Measurements from ENCODE around the gene GTF2E1.

GTF2E1 gene

DNA sequence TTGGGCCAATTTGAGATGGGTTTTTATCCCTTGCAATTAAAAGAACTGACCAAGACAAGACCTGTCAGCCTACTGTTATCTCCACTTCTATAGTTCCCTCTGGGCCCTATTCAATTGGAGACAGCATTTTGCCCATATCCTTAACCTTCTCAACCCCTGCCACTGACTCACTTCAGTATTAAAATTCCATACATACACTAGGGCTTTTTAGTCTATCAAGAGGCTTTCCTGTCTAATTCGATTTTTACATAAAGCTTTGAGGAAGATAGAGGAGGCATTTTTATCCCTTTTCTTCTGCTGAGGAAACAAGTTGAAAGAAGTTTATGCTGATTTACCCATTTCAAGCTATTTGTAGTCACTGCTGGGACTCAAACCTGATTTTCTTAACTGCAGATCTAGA is 51.1 kb downstream of the GTF2E1 start:
- no peak for TF ChIP-seq CEBPB (IDR thresholded peaks at IDR 0.05)

DNA sequence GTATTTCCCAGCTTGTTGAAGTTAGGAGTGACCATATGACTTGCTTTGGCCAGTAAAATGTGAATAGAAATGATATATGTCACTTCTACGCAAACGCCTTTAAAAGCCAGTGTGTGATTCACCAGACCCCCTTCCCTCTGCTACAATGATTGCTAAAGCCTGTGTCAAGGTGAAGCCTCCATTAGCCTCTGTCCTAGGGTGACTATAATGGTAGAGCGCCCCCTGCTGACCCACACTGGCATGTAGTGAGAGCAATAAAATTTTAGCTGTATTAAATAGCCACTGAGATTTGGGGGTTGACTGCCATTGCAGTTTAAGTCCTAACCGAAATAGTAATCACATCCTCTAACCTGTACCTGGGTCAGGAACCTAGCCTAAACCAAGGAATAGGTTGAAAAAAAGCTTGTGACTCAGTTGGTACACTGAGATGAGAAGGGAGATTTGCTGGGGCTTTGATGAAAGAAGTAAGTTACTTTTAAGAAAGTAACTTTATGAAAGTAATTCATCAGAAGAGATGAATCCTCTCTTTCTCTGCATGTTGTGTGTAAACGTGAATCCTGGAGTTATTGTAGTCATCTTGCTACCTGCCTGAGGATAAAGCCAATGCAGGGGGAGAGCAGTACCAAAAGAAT is 52.6 kb downstream of the GTF2E1 start:
- TF ChIP-seq ZBTB7A (IDR thresholded peaks at IDR 0.05; ENCODE audit: low read depth) (no peak), FOXM1 (IDR thresholded peaks at IDR 0.05; ENCODE audit: borderline replicate concordance, low read depth) (no peak), TCF12 (IDR thresholded peaks at IDR 0.05; ENCODE audit: low read depth) (no peak), RAD21 (IDR thresholded peaks at IDR 0.05; ENCODE audit: low read depth) (peak; percentile 87), YY1 (IDR thresholded peaks at IDR 0.05; ENCODE audit: low read depth) (0 out of 2 replicates have a peak, but pooled peaks have one; percentile 35), TAF1 (IDR thresholded peaks at IDR 0.05; ENCODE audit: low read depth) (no peak), TEAD4 (IDR thresholded peaks at IDR 0.05) (0 out of 2 replicates have a peak, but pooled peaks have one; percentile 3), EGR1 (IDR thresholded peaks at IDR 0.05) (no peak), CEBPB (IDR thresholded peaks at IDR 0.05) (no peak)
- TF ChIP-seq, protein P1, sequence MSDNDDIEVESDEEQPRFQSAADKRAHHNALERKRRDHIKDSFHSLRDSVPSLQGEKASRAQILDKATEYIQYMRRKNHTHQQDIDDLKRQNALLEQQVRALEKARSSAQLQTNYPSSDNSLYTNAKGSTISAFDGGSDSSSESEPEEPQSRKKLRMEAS (IDR thresholded peaks at IDR 0.05): no peak
- TF ChIP-seq, protein P2, sequence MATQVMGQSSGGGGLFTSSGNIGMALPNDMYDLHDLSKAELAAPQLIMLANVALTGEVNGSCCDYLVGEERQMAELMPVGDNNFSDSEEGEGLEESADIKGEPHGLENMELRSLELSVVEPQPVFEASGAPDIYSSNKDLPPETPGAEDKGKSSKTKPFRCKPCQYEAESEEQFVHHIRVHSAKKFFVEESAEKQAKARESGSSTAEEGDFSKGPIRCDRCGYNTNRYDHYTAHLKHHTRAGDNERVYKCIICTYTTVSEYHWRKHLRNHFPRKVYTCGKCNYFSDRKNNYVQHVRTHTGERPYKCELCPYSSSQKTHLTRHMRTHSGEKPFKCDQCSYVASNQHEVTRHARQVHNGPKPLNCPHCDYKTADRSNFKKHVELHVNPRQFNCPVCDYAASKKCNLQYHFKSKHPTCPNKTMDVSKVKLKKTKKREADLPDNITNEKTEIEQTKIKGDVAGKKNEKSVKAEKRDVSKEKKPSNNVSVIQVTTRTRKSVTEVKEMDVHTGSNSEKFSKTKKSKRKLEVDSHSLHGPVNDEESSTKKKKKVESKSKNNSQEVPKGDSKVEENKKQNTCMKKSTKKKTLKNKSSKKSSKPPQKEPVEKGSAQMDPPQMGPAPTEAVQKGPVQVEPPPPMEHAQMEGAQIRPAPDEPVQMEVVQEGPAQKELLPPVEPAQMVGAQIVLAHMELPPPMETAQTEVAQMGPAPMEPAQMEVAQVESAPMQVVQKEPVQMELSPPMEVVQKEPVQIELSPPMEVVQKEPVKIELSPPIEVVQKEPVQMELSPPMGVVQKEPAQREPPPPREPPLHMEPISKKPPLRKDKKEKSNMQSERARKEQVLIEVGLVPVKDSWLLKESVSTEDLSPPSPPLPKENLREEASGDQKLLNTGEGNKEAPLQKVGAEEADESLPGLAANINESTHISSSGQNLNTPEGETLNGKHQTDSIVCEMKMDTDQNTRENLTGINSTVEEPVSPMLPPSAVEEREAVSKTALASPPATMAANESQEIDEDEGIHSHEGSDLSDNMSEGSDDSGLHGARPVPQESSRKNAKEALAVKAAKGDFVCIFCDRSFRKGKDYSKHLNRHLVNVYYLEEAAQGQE (IDR thresholded peaks at IDR 0.05; ENCODE audit: low read depth): no peak
- TF ChIP-seq, protein P3, sequence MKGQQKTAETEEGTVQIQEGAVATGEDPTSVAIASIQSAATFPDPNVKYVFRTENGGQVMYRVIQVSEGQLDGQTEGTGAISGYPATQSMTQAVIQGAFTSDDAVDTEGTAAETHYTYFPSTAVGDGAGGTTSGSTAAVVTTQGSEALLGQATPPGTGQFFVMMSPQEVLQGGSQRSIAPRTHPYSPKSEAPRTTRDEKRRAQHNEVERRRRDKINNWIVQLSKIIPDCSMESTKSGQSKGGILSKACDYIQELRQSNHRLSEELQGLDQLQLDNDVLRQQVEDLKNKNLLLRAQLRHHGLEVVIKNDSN (IDR thresholded peaks at IDR 0.05): no peak

DNA sequence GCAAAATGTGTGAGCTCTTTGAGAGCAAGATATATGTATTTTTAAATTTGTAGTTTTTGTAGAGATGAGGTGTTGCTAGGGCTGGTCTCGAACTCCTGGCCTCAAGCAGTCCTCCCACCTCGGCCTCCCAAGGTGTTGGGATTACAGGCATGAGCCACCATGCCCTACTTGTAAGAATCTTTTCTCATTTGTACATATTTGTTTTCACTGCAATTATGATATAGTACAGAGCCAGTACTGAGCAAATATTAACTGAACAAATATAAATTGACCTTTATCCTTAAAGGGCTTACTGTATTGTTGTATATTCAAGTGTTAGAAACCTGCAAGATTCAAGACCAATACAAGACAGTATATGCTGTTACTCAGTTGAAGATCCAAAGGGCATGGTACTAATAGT is 53.4 kb downstream of the GTF2E1 start:
- TF ChIP-seq CREB1 (IDR thresholded peaks at IDR 0.05; ENCODE audit: low read depth) (no peak), ZBTB7A (IDR thresholded peaks at IDR 0.05; ENCODE audit: low read depth) (no peak), EGR1 (IDR thresholded peaks at IDR 0.05) (no peak), YY1 (IDR thresholded peaks at IDR 0.05; ENCODE audit: low read depth) (no peak), TCF12 (IDR thresholded peaks at IDR 0.05; ENCODE audit: low read depth) (no peak)
- TF ChIP-seq, protein P3 (IDR thresholded peaks at IDR 0.05): no peak

DNA sequence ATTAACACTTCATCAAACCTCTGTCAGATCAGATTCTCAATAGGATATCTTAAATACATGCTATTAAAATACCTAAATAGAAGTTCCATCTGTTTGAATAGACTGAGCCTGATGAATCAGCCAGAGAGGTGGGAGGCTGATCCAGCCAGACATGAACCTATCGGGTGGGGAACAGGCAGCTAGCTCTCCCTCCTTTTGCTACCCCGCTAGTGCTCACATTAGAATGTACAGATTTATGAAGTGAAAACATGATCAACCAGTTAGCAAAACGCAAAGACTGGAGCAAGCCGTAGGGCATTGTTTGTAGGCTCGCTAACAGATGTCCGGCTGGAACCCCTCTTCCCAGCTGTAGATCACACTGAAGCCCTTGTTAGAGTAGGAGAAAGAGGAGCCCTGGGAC is 54.4 kb downstream of the GTF2E1 start:
- TF ChIP-seq TEAD4 (IDR thresholded peaks at IDR 0.05) (no peak), CEBPB (IDR thresholded peaks at IDR 0.05) (no peak), NFIC (IDR thresholded peaks at IDR 0.05) (no peak), FOXM1 (IDR thresholded peaks at IDR 0.05; ENCODE audit: borderline replicate concordance, low read depth) (no peak), CREB1 (IDR thresholded peaks at IDR 0.05; ENCODE audit: low read depth) (no peak), EGR1 (IDR thresholded peaks at IDR 0.05) (no peak), RAD21 (IDR thresholded peaks at IDR 0.05; ENCODE audit: low read depth) (no peak)
- TF ChIP-seq, protein P2 (IDR thresholded peaks at IDR 0.05; ENCODE audit: low read depth): no peak

DNA sequence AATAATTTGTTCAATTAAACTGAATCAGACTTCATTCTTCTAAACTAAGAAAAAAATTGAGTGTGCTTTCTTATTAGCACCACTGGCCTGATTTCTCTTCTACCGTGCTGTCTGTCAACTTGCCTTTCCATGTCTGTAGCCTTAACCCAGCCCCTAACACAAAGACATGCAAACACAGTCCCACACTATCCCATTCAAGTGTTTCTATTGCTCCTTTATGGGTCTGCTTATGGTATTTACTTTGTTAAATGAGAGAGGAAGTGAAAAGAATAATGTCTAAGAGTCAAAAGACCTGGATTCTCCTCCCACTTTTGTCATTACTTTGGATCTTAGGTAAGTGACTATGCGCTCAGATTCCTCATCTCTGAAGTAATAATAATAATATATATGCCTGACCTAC is 55.3 kb downstream of the GTF2E1 start:
- TF ChIP-seq TEAD4 (IDR thresholded peaks at IDR 0.05) (no peak), TCF12 (IDR thresholded peaks at IDR 0.05; ENCODE audit: low read depth) (no peak)

DNA sequence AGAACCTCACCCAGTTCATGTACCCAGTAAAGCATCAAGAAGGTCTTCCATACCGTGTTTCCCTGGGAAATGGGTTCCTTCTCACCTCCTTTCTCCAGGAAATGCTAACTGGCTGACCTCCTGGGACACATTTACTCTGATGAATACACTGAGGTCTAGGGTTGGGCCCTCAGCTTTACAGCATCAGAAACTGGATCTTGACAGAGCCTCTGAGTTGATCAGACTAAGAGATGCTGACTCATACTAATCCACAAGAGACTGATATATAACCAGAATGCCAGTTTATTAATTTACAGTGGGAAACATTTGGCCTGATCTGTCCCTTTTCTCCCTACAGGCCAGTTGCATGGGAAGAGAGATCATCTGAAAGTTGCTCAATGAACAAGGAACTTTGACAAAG is 55.8 kb downstream of the GTF2E1 start:
- no peak for TF ChIP-seq CEBPB (IDR thresholded peaks at IDR 0.05)
- TF ChIP-seq RAD21 (IDR thresholded peaks at IDR 0.05; ENCODE audit: low read depth): no peak
- TF ChIP-seq TEAD4 (IDR thresholded peaks at IDR 0.05): no peak
- TF ChIP-seq ZBTB7A (IDR thresholded peaks at IDR 0.05; ENCODE audit: low read depth): no peak
- no peak for TF ChIP-seq CREB1 (IDR thresholded peaks at IDR 0.05; ENCODE audit: low read depth)
- no peak for TF ChIP-seq YY1 (IDR thresholded peaks at IDR 0.05; ENCODE audit: low read depth)
- TF ChIP-seq, protein P1 (IDR thresholded peaks at IDR 0.05): no peak
- no peak for TF ChIP-seq TCF12 (IDR thresholded peaks at IDR 0.05; ENCODE audit: low read depth)
- TF ChIP-seq EGR1 (IDR thresholded peaks at IDR 0.05): no peak
- TF ChIP-seq, protein P3 (IDR thresholded peaks at IDR 0.05): no peak
- TF ChIP-seq, protein P2 (IDR thresholded peaks at IDR 0.05; ENCODE audit: low read depth): no peak
